Hepatocyte (in vitro differentiated cells): ENCODE data around the gene WNT11. TPM values are rescaled to one million over a fixed set of nuclear protein-coding genes. Genes with fewer than 3 reads are reported as not detected.
A peak's percentile ranks its signal among the peaks of the same experiment; 100 is the strongest.

Experiments
- DNase-seq: peaks from one replicate; pipeline ENCODE4 v3.0.0-alpha.2; 2016; ENCODE audit warnings: low spot score
- H2AFZ ChIP-seq: fragments of 200-600 bp; sonication (generic); 2 replicates; pipeline ENCODE4 v1.6.0; 2016; ENCODE audit warnings: antibody characterized with exemption, mild to moderate bottlenecking
- H3K27ac ChIP-seq: fragments of 200-600 bp; sonication (generic); 2 replicates; pipeline ENCODE4 v1.5.1; 2016; ENCODE audit warnings: mild to moderate bottlenecking
- H3K27me3 ChIP-seq: fragments of 200-600 bp; sonication (generic); 2 replicates; pipeline ENCODE4 v1.6.1; 2016
- H3K36me3 ChIP-seq: fragments of 200-600 bp; sonication (generic); replicated peaks from 2 replicates; pipeline ENCODE4 v1.5.1; 2016; ENCODE audit warnings: low read depth; ENCODE audit not compliant: insufficient read depth
- H3K4me1 ChIP-seq: fragments of 200-600 bp; sonication (generic); 2 replicates; pipeline ENCODE4 v1.5.1; 2016; ENCODE audit warnings: mild to moderate bottlenecking, moderate library complexity; ENCODE audit not compliant: insufficient read depth
- H3K4me2 ChIP-seq: fragments of 200-600 bp; sonication (generic); 2 replicates; pipeline ENCODE4 v1.6.0; 2016
- H3K4me3 ChIP-seq: fragments of 200-600 bp; sonication (generic); 2 replicates; pipeline ENCODE4 v1.5.1; 2016; ENCODE audit warnings: mild to moderate bottlenecking
- H3K79me2 ChIP-seq: fragments of 200-600 bp; sonication (generic); 2 replicates; pipeline ENCODE4 v1.6.0; 2017; ENCODE audit warnings: mild to moderate bottlenecking
- H3K9me2 ChIP-seq: fragments of 200-600 bp; sonication (generic); replicated peaks from 2 replicates; pipeline ENCODE4 v1.6.0; 2017; ENCODE audit warnings: mild to moderate bottlenecking; ENCODE audit not compliant: insufficient read depth
- H3K9me3 ChIP-seq: fragments of 200-600 bp; sonication (generic); 2 replicates; pipeline ENCODE4 v1.5.1; 2016; ENCODE audit warnings: low read depth, mild to moderate bottlenecking
- H4K20me1 ChIP-seq: fragments of 200-600 bp; sonication (generic); 2 replicates; pipeline ENCODE4 v1.6.0; 2016; ENCODE audit warnings: mild to moderate bottlenecking; ENCODE audit not compliant: insufficient read depth, poor library complexity, severe bottlenecking
- CTCF ChIP-seq: fragments of 200-600 bp; sonication (generic); IDR thresholded peaks from 2 replicates; pipeline ENCODE4 v1.5.1; 2016; ENCODE audit warnings: antibody characterized with exemption, mild to moderate bottlenecking; ENCODE audit not compliant: poor library complexity
- EZH2 ChIP-seq: fragments of 200-600 bp; sonication (generic); IDR thresholded peaks from 2 replicates; pipeline ENCODE4 v1.6.1; 2016; ENCODE audit warnings: antibody characterized with exemption, mild to moderate bottlenecking, borderline replicate concordance
- EZH2phosphoT487 ChIP-seq: fragments of 200-600 bp; sonication (generic); IDR thresholded peaks from one replicate; pipeline ENCODE4 v1.6.1; 2018; ENCODE audit warnings: antibody characterized with exemption, mild to moderate bottlenecking, low read depth, moderate library complexity; ENCODE audit not compliant: unreplicated experiment, severe bottlenecking
- whole genome bisulfite sequencing: methylation state at CpG from one replicate; pipeline ENCODE4 v1.1.6; 2016; ENCODE audit warnings: low lambda C conversion rate; ENCODE audit errors: missing lambda C conversion rate; 5-methylcytosine and 5-hydroxymethylcytosine counted together
- polyA plus RNA-seq: library from polyadenylated mRNA; unstranded; fragments of >200 nt; fragmentation: Nextera tagmentation; extraction: Ambion mirVana; gene quantifications from 2 replicates; pipeline ENCODE4 v1.2.1, GENCODE V29; 2016
- total RNA-seq: library from RNA; depleted of rRNA; stranded (reverse); fragments of >200 nt; gene quantifications from 2 replicates; pipeline ENCODE4 v1.2.3, GENCODE V29; 2014

WNT11 gene
- total and polyA plus RNA-seq, 2 experiments from 2014 or later = 16.4 to 19.1 TPM

GRCh38 chr11:76150141-76150540 lies 56.2 kb downstream of the WNT11 start:
- Histone ChIP-seq H3K36me3 (no peaks in the 10 kb centered on the region), H3K4me1 (peaks cover 32% of the 10 kb centered on the region), H3K9me3 (no peaks in the 10 kb centered on the region), H3K4me3 (no peak overlapping the region), H3K79me2 (no peaks in the 10 kb centered on the region), H3K27me3 (no peaks in the 10 kb centered on the region), H2AFZ (no peak overlapping the region), H4K20me1 (no peaks in the 10 kb centered on the region), H3K9me2 (no peaks in the 10 kb centered on the region), H3K27ac (no peak overlapping the region), H3K4me2 (no peak overlapping the region)
- WGBS = 96% methylated on average over 4 of the region's 4 CpGs
- TF ChIP-seq CTCF = no peak
- no peak for TF ChIP-seq EZH2
- TF ChIP-seq EZH2phosphoT487 = no peak
- no peak for DNase-seq

GRCh38 chr11:76149713-76150112 lies 56.6 kb downstream of the WNT11 start:
- Histone ChIP-seq H3K4me2 (no peak overlapping the region), H3K36me3 (no peaks in the 10 kb centered on the region), H4K20me1 (no peaks in the 10 kb centered on the region), H3K79me2 (no peaks in the 10 kb centered on the region), H3K9me2 (no peaks in the 10 kb centered on the region), H2AFZ (no peak overlapping the region), H3K4me3 (no peak overlapping the region), H3K27me3 (no peaks in the 10 kb centered on the region), H3K4me1 (peaks cover 32% of the 10 kb centered on the region), H3K9me3 (no peaks in the 10 kb centered on the region), H3K27ac (peak overlapping the region; percentile 36)
- no peak for DNase-seq
- no peak for TF ChIP-seq CTCF
- 96% methylated on average over 3 of the region's 6 CpGs for WGBS

GRCh38 chr11:76148941-76149613 lies 57.2 kb downstream of the WNT11 start:
- Histone ChIP-seq H3K9me2 (no peaks in the 10 kb centered on the region), H3K27me3 (no peaks in the 10 kb centered on the region), H3K27ac (peak overlapping the region; percentile 93), H3K4me3 (no peak overlapping the region), H3K36me3 (no peaks in the 10 kb centered on the region), H3K9me3 (no peaks in the 10 kb centered on the region), H4K20me1 (no peaks in the 10 kb centered on the region), H3K4me2 (no peak overlapping the region), H2AFZ (no peak overlapping the region), H3K4me1 (peaks cover 32% of the 10 kb centered on the region), H3K79me2 (no peaks in the 10 kb centered on the region)
- 76% methylated on average over 17 of the region's 17 CpGs for WGBS
- DNase-seq = peak; percentile 75
- no peak for TF ChIP-seq CTCF
- TF ChIP-seq EZH2phosphoT487 = no peak
- TF ChIP-seq EZH2 = no peak

- 87% methylated on average over 6 of the region's 6 CpGs for WGBS
- TF ChIP-seq CTCF = no peak
- no peak for TF ChIP-seq EZH2
- TF ChIP-seq EZH2phosphoT487 = no peak
- H3K4me3 ChIP-seq = no peak overlapping the region
- H3K9me3 ChIP-seq = no peaks in the 10 kb centered on the region
- H3K27ac ChIP-seq = peak overlapping the region; percentile 93
- H3K4me2 ChIP-seq = no peak overlapping the region
- H4K20me1 ChIP-seq = no peaks in the 10 kb centered on the region
- no peak for DNase-seq
- H3K9me2 ChIP-seq = no peaks in the 10 kb centered on the region
- no peak overlapping the region for H2AFZ ChIP-seq
- no peaks in the 10 kb centered on the region for H3K27me3 ChIP-seq
- peaks cover 26% of the 10 kb centered on the region for H3K4me1 ChIP-seq
- no peaks in the 10 kb centered on the region for H3K36me3 ChIP-seq
- H3K79me2 ChIP-seq = no peaks in the 10 kb centered on the region
Observed at GRCh38 chr11:76148231-76148630, 58.1 kb downstream of the WNT11 start.
